Lower lobe of right lung (tissue), 2 donors: ENCODE data around the gene TP53TG3. TPM values are rescaled to one million over a fixed set of nuclear protein-coding genes. Genes with fewer than 3 reads are reported as not detected.
"Not testable (repeated sequence)": the region's sequence is repeated elsewhere in the genome, so short reads cannot be mapped to it uniquely, and the experiment has no call there.

Source experiments
- ATAC-seq, 2 donors: fragments of 200-7000 bp; cut with Tn5 transposase; one replicate each; pipeline ENCODE4 v1.9.1; 2020 to 2022; ENCODE audit warnings: mild to moderate bottlenecking in 2 of 2, moderate library complexity in 2 of 2
- DNase-seq: peaks from one replicate; pipeline ENCODE4 v3.0.0-alpha.2; 2020
- H3K27ac ChIP-seq: fragments of 200-600 bp; one replicate; pipeline ENCODE4 v1.8.0; 2022
- H3K27me3 ChIP-seq: fragments of 200-600 bp; one replicate; pipeline ENCODE4 v1.8.0; 2022; ENCODE audit warnings: low read depth
- H3K36me3 ChIP-seq: fragments of 200-600 bp; one replicate; pipeline ENCODE4 v1.8.0; 2022; ENCODE audit warnings: mild to moderate bottlenecking
- H3K4me1 ChIP-seq: fragments of 200-600 bp; one replicate; pipeline ENCODE4 v1.8.0; 2022
- H3K4me3 ChIP-seq: fragments of 200-600 bp; one replicate; pipeline ENCODE4 v1.8.0; 2022; ENCODE audit warnings: mild to moderate bottlenecking
- H3K9me3 ChIP-seq: fragments of 200-600 bp; one replicate; pipeline ENCODE4 v1.8.0; 2022
- intact Hi-C: fragments of 100-400 bp; cut with DNase I; formaldehyde crosslinking; loops from one replicate; pipeline ENCODE4 v1.11.0; 2022
- long read RNA-seq: library from polyadenylated mRNA; unstranded; transcript quantifications from one replicate; pipeline ENCODE4 v2.0.0, GENCODE V29; 2021
- total RNA-seq: library from RNA; stranded (reverse); fragmentation: NEBNext Ultra II Directional; extraction: Animal tissue kit (Norgen Biotek cat#: 25700); gene quantifications from one replicate; pipeline ENCODE4 v1.2.1, GENCODE V29; 2021
- donor health status: DM: no; HTN: yes; CAD: no; lungs with severe emphysema.

The TP53TG3 gene, protein sequence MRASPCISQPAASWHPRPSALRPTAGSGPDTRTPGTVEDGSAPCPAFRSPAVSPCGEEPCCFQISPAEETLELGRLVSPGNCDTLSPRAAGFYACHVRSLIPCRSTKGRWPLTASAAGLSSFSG
- not detected for total RNA-seq
- long read RNA-seq: 0 reads

GRCh38 chr16:32676065-32676464 lies at the start of gene TP53TG3:
TP53TG3 (minus strand) TSS chr16:32676165; CDS start chr16:32676097, 68 bp downstream.
- intact Hi-C loops, H3K4me3 ChIP-seq, H3K36me3 ChIP-seq, H3K27me3 ChIP-seq, DNase-seq, ATAC-seq, H3K27ac ChIP-seq, H3K4me1 ChIP-seq, H3K9me3 ChIP-seq: not testable (repeated sequence)

- H3K36me3 ChIP-seq, H3K27ac ChIP-seq, H3K27me3 ChIP-seq, DNase-seq, H3K9me3 ChIP-seq, H3K4me3 ChIP-seq, ATAC-seq, intact Hi-C loops, H3K4me1 ChIP-seq: not testable (repeated sequence)
Observed at GRCh38 chr16:32650876-32651275, 25.1 kb downstream of the TP53TG3 start.

GRCh38 chr16:32647562-32647961 lies 28.4 kb downstream of the TP53TG3 start:
- ATAC-seq, H3K36me3 ChIP-seq, H3K27me3 ChIP-seq, H3K9me3 ChIP-seq, H3K27ac ChIP-seq, H3K4me1 ChIP-seq, DNase-seq, H3K4me3 ChIP-seq, intact Hi-C loops: not testable (repeated sequence)

DNA sequence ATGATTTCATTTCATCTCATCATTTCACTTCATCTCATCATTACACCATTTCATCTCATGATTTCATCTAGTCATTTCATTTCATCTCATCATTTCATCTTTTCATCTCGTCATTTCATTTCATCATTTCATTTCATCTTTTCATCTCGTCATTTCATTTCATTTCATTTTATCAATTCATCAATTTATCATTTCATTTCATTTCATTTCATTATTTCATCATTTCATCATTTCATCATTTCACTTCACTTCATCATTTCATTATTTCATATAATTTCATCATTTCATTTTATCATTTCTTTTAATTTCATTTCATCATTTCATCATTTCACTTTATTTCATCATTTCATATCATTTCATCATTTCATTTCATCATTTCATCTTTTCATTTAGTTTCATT lies 29.2 kb downstream of the TP53TG3 start:
- H3K9me3 ChIP-seq, intact Hi-C loops, H3K27ac ChIP-seq, ATAC-seq, H3K4me3 ChIP-seq, H3K36me3 ChIP-seq, H3K4me1 ChIP-seq, DNase-seq, H3K27me3 ChIP-seq: not testable (repeated sequence)

- intact Hi-C loops: not testable (repeated sequence)
Observed at GRCh38 chr16:32646177-32646576, 29.8 kb downstream of the TP53TG3 start.

GRCh38 chr16:32645278-32645908 lies 30.6 kb downstream of the TP53TG3 start:
- intact Hi-C loops, H3K4me1 ChIP-seq, H3K9me3 ChIP-seq, ATAC-seq, H3K27ac ChIP-seq, H3K4me3 ChIP-seq, H3K27me3 ChIP-seq, H3K36me3 ChIP-seq, DNase-seq: not testable (repeated sequence)

More at GRCh38 chr16:32646177-32646576, 29.8 kb downstream of the TP53TG3 start:
- DNase-seq, ATAC-seq, H3K36me3 ChIP-seq, H3K4me3 ChIP-seq, H3K27ac ChIP-seq, H3K4me1 ChIP-seq, H3K9me3 ChIP-seq, H3K27me3 ChIP-seq: not testable (repeated sequence)

- H3K27me3 ChIP-seq, ATAC-seq, H3K9me3 ChIP-seq, H3K4me1 ChIP-seq, intact Hi-C loops, DNase-seq, H3K27ac ChIP-seq, H3K4me3 ChIP-seq, H3K36me3 ChIP-seq: not testable (repeated sequence)
Observed at GRCh38 chr16:32644715-32645114, 31.2 kb downstream of the TP53TG3 start.

DNA sequence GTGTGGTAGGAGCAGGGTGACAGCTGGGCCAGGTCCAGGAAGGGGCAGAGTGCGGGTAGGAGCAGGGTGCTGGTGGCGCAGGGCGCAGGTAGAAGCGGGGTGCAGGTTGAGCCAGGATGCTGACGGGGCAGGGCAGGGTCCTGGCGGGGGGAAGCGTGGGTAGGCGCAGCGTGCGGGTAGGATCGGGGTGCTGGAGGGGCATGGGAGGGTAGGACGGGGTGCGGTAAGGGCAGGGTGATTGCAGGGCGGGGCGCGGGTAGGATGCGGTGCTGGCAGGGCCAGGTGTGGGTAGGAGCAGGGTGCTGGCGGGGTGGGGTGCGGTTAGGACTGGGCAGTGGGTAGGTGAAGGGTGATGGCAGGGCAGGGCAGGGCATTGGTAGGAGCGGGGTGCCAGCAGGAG lies 38.4 kb downstream of the TP53TG3 start:
- H3K27ac ChIP-seq, DNase-seq, ATAC-seq, H3K27me3 ChIP-seq, H3K9me3 ChIP-seq, H3K4me3 ChIP-seq, H3K36me3 ChIP-seq, H3K4me1 ChIP-seq, intact Hi-C loops: not testable (repeated sequence)

GRCh38 chr16:32632096-32632495 lies 43.9 kb downstream of the TP53TG3 start:
- not testable (repeated sequence) for H3K36me3 ChIP-seq, H3K9me3 ChIP-seq, DNase-seq

More at GRCh38 chr16:32632096-32632495, 43.9 kb downstream of the TP53TG3 start:
- H3K4me1 ChIP-seq, H3K27ac ChIP-seq, H3K4me3 ChIP-seq, ATAC-seq, H3K27me3 ChIP-seq, intact Hi-C loops: not testable (repeated sequence)
